BE2C (cell line): ENCODE measurements around the gene MLPH.

Experiments used
- DNase-seq: peaks from one replicate; pipeline ENCODE4 v3.0.0-alpha.2; 2020
- H3K27me3 ChIP-seq: fragments of 250-450 bp; sonication (Bioruptor Pico); 2 replicates; pipeline ENCODE4 v1.5.1; 2020; ENCODE audit warnings: mild to moderate bottlenecking
- H3K36me3 ChIP-seq: fragments of 250-450 bp; sonication (Bioruptor Pico); 2 replicates; pipeline ENCODE4 v1.5.1; 2020; ENCODE audit warnings: mild to moderate bottlenecking
- H3K4me1 ChIP-seq: fragments of 250-450 bp; sonication (Bioruptor Pico); 2 replicates; pipeline ENCODE4 v1.5.1; 2020
- H3K4me3 ChIP-seq: 2 replicates; pipeline ENCODE4 v1.5.1; 2011; ENCODE audit warnings: low read depth, low read length
- H3K9me3 ChIP-seq: fragments of 250-450 bp; sonication (Bioruptor Pico); 2 replicates; pipeline ENCODE4 v1.5.1; 2020
- TF ChIP-seq, protein P1 (sequence below): IDR thresholded peaks from 2 replicates; pipeline ENCODE4 v1.5.1; 2012; ENCODE audit warnings: mild to moderate bottlenecking, low read depth, low read length

MLPH gene

DNA sequence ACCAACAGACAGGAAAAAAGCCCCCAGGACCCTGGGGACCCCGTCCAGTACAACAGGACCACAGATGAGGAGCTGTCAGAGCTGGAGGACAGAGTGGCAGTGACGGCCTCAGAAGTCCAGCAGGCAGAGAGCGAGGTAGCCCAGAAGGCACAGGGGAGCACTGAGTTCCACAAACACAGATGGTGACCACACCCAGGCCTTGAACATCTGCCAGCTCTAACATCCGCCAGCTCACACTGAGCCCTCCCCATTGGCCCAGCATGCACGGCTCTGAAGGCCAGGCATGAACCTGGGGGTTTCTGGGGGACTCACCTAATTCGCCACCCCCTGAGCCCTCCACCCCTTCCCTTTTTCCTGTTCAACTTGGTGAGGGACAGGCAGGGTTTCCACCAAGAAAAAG is 53.8 kb downstream of the MLPH start:
- Histone ChIP-seq H3K36me3 (no peaks in the 10 kb centered on the region), H3K4me1 (no peaks in the 10 kb centered on the region), H3K9me3 (no peaks in the 10 kb centered on the region), H3K27me3 (no peaks in the 10 kb centered on the region), H3K4me3 (no peak overlapping the region)
- no peak for DNase-seq
- TF ChIP-seq, protein P1, sequence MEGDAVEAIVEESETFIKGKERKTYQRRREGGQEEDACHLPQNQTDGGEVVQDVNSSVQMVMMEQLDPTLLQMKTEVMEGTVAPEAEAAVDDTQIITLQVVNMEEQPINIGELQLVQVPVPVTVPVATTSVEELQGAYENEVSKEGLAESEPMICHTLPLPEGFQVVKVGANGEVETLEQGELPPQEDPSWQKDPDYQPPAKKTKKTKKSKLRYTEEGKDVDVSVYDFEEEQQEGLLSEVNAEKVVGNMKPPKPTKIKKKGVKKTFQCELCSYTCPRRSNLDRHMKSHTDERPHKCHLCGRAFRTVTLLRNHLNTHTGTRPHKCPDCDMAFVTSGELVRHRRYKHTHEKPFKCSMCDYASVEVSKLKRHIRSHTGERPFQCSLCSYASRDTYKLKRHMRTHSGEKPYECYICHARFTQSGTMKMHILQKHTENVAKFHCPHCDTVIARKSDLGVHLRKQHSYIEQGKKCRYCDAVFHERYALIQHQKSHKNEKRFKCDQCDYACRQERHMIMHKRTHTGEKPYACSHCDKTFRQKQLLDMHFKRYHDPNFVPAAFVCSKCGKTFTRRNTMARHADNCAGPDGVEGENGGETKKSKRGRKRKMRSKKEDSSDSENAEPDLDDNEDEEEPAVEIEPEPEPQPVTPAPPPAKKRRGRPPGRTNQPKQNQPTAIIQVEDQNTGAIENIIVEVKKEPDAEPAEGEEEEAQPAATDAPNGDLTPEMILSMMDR = no peak

DNA sequence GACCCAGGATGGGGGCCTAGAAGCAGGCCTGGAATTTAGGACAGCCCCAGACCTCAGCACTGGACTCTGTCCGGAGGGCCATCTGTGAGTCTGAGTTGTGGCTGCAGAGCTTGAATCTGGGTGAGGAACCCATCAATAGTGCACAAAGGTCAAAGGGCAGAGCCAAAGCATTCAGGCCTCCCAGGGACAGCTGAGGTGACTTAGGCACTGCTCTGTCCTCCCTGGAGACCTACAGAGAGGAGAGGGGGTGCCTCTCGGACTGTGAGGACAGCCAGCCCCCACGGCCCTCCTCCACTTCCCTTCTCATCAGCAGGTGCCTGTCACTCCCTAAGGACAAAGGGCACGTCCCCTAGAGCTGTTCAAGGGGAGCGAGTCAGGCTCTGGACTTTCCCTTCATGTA is 54.2 kb downstream of the MLPH start:
- Histone ChIP-seq H3K4me1 (no peaks in the 10 kb centered on the region), H3K27me3 (no peaks in the 10 kb centered on the region), H3K36me3 (no peaks in the 10 kb centered on the region), H3K4me3 (no peak overlapping the region), H3K9me3 (no peaks in the 10 kb centered on the region)
- TF ChIP-seq, protein P1 = no peak
- no peak for DNase-seq

DNA sequence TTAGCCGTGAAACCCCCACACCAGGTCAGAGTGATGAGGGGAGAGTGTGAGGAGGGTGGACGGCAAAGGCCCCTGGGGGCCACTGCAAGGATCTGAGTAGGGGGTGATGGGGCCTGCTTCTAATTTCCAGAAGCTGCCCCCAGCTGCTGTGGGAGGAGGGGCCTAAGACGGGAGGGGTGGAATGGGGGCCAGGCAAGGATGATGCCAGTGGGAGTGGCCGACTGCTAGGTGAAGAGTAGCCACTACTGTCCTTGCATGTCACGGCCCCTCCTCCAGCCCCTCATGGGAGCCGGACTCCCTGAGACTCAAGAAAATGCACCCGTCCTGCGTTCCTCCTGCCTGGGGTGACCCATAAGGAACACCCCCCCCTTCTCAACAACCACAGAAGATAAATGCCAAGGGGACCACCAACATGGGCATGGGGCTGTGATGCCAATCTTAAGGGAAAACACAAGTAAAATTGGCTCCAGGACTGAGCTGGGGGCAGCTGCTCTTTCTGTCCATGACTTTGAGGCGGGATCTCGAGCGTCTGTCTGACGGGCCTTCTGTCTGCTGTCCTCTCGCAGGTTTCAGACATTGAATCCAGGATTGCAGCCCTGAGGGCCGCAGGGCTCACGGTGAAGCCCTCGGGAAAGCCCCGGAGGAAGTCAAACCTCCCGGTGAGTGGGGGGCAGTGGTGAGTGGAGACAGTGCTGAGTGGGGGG is 55.1 kb downstream of the MLPH start:
- Histone ChIP-seq H3K36me3 (no peaks in the 10 kb centered on the region), H3K4me1 (no peaks in the 10 kb centered on the region), H3K9me3 (no peaks in the 10 kb centered on the region), H3K4me3 (no peak overlapping the region), H3K27me3 (no peaks in the 10 kb centered on the region)
- no peak for DNase-seq
- TF ChIP-seq, protein P1 = no peak

DNA sequence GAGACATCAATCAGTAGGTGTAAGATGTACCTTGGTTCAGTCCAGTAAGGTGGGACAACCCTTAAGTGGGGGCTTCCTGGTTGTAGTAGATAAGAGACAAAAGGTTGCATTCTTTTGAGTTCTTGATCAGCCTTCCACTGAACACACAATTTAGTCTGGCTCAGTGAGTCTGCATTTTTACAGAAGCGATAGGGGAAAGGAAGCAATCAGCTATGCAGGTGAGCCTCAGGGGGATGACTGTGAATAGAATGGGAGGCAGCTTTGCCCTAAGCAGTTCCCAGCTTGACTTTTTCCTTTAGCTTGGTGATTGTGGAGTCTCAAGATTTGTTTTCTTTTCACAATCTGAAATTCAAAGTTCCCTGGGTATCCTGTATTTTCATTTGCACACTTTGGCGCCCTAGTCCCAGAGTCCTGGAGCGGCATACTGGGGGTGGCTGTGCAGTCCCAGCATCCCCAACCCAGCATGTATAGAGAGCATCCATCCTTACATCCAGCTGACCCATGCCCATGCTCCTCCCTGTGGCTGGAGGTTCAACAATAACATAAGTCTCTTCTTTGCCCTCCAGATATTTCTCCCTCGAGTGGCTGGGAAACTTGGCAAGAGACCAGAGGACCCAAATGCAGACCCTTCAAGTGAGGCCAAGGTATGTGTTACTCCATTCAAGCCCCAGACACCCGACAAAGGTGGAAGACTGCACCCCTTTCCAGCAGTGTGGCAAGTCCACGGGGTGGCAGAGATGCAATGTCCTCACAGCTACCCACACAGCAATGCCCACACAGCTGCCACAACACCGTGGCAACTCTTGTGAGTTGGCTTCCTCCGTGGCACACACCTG is 59.2 kb downstream of the MLPH start:
- Histone ChIP-seq H3K36me3 (no peaks in the 10 kb centered on the region), H3K4me1 (no peaks in the 10 kb centered on the region), H3K27me3 (no peaks in the 10 kb centered on the region), H3K9me3 (no peaks in the 10 kb centered on the region), H3K4me3 (no peak overlapping the region)
- TF ChIP-seq, protein P1 = no peak
- no peak for DNase-seq

DNA sequence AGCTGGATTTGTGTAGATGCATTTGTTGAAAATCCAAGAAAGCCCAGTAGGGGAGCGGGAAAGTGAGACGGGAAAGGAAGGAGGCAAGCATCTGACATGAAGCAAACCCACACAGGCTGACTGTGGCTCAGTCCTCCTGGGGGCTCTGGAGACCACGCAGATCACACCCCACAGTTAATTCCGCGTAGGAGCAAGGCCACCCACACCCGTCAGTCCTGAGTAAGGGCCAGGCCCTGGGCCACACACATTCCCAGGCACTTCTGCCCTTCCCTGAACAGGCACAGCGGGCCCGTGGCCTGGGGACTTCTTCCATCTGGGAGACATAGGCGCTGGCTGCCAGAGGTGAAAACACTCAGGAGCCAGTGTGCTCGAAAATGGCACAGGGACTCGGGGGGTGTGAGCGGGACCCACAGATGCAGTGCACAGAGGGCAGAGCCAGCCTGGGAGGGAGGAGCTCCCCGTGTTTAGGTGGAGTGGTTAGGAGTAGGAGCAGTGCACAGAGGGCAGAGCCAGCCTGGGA is 59.9 kb downstream of the MLPH start:
- TF ChIP-seq, protein P1 = no peak
- no peak for DNase-seq
- Histone ChIP-seq H3K9me3 (no peaks in the 10 kb centered on the region), H3K4me1 (no peaks in the 10 kb centered on the region), H3K4me3 (no peak overlapping the region), H3K36me3 (no peaks in the 10 kb centered on the region), H3K27me3 (no peaks in the 10 kb centered on the region)
